ACHN (cell line): ENCODE measurements around the gene ZNF300.
A peak's percentile ranks its signal among the peaks of the same experiment; 100 is the strongest.
"Not testable (repeated sequence)": the region's sequence is repeated elsewhere in the genome, so short reads cannot be mapped to it uniquely, and the experiment has no call there.

ENCODE experiments used
- DNase-seq: peaks from one replicate; pipeline ENCODE4 v3.0.0-alpha.2; 2015
- in situ Hi-C: cut with HindIII; loops from 2 replicates; pipeline ENCODE4 v1.10.0; 2017; ENCODE audit warnings: low sequenced_read_pairs, low pct_ligation_motif_present, low pct_unique_long_range_greater_than_20kb

The ZNF300 gene

GRCh38 chr5:150904479-150905311, at the start of gene ZNF300:
Gene ZNF300, minus strand, starts transcription at chr5:150904980. Its CDS starts 1,825 bp downstream, at chr5:150903155.
- in situ Hi-C loops = no loop called here
- DNase-seq = peak; percentile 89

DNA sequence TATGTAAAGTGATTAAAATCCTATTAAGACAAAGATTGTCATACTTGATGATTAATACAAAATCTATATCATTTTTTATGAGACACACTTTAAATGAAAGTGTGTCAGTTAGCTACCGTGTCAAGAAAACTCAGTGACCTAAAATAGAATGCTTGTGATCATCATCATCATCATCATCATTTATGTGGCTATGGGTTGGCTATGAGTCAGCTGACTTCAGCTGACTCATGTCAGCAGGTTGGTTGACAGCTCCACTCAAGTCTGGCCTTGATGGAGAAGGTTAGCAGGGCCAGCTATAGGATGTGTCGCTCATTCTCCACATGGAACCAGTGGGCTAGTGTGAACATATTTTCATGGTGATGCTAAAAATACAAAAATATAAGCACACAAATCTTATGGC, 43.8 kb upstream of the ZNF300 start:
- in situ Hi-C loops = no loop called here
- no peak for DNase-seq

DNA sequence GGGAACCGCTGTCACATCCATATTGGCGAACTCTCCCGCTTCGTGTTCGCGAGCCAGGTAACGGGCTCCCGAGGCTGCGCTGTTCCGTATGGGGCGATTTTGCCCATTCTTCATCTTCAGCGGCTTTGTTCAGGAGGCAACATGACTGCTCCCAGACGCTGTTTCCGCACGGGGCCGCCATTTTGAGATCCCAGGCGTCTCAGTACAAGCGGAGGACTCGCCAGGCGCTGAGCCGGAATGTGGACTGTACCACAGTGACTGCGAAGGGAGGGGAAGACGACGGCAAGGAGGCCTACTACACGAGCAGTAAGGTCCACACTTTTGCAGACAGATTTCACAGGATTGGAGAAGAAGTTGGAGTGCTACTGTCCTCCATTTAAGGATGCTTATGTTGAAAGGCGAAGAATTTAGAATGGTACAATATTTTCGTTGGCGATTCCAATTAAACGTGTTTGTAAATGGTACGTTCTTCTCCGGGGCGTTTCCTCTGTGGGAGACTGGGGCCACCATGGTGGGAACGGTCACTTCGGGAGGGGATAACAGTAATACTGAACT, 41.6 kb upstream of the ZNF300 start:
- in situ Hi-C loops = no loop called here
- DNase-seq = no peak

DNA sequence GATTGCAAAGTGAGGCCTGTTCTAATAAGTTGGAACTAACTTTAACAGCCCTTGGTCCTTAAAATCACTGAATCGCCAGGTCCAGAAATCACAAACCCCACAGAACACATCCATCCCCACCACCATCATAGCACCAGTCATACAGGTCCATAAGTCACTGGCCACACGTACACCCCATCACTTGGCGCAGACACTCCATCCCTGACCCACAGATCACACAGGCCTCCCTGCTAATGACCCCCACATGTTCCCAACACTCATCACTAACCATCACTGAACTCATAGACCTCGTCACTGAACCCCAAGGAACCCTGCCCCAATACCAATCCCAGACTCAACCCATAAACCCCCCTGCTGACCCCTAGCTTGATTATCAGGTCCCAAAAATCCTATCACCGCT, 41.2 kb upstream of the ZNF300 start:
- in situ Hi-C loops = no loop called here
- DNase-seq = no peak

- no peak for DNase-seq
- in situ Hi-C loops = no loop called here
These were observed 40.7 kb upstream of the ZNF300 start for GRCh38 chr5:150945486-150945885.

GRCh38 chr5:150931368-150931965, 26.7 kb upstream of the ZNF300 start:
- in situ Hi-C loops = no loop called here
- DNase-seq = no peak

GRCh38 chr5:150918613-150919012, 13.8 kb upstream of the ZNF300 start:
- DNase-seq = no peak
- in situ Hi-C loops = no loop called here

GRCh38 chr5:150912312-150912814, 7.6 kb upstream of the ZNF300 start:
- in situ Hi-C loops = no loop called here

GRCh38 chr5:150905312-150905683, 518 bp upstream of the ZNF300 start:
- in situ Hi-C loops = no loop called here
- DNase-seq = no peak

More at GRCh38 chr5:150912312-150912814, 7.6 kb upstream of the ZNF300 start:
- no peak for DNase-seq

GRCh38 chr5:150901446-150901845, 3.3 kb downstream of the ZNF300 start:
- no peak for DNase-seq
- in situ Hi-C loops = no loop called here

DNA sequence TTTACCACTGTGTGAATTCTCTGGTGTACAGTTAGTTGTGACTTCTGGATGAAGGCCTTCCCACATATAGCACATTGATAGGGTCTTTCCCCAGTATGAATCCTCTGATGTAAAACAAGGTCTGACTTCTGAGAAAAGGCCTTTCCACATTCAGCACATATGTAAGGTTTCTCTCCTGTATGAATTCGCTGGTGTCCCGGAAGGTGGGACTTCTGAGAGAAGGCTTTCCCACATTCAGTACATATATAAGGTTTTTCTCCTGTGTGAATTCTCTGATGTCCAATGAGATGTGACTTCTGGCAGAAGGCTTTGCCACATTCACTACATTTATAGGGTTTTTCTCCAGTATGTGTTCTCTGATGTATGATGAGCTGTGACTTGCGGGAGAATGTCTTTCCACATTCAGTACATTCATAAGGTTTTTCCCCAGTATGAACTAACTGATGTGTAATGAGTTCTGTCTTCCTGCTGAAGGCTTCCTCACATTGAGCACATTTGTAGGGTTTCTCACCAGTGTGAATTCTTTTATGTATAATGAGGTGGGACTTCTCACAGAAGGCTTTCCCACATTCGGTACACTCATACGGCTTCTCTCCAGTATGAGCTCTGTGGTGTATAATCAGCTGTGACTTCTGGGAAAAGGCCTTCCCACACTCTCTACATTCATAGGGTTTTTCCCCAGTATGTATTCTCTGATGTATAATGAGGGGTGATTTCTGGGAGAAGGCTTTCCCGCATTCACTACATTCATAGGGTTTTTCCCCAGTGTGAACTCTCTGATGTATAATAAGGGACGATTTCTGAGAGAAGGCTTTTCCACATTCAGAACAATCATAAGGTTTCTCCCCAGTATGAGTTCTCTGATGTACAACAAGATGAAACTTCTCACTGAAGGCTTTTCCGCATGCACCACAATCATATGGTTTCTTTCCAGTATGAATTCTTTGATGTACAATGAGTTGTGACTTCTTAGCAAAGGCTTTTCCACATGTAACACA, 9.1 kb downstream of the ZNF300 start:
- in situ Hi-C loops = no loop called here
- DNase-seq = no peak

GRCh38 chr5:150879358-150879757, 25.4 kb downstream of the ZNF300 start:
- no peak for DNase-seq
- in situ Hi-C loops = no loop called here

DNA sequence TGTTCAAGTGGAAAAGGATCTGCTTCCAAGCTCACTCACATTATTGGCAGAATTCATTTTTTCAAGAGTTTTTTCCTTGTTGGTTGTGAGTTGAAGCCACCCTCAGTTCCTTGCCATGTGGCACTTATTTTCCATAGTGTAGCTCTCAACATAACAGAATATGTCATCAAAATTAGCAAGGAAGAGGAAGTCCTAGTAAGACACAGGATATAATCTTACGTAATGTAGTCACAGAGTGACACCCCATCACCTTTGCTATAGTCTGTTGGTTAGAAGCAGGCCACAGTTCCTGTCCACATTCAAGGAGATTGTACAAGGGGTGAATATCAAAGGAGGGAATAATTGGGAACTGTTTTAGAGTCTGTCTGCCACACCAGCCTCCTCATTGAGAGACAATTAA, 42.7 kb downstream of the ZNF300 start:
- in situ Hi-C loops = no loop called here
- no peak for DNase-seq

DNA sequence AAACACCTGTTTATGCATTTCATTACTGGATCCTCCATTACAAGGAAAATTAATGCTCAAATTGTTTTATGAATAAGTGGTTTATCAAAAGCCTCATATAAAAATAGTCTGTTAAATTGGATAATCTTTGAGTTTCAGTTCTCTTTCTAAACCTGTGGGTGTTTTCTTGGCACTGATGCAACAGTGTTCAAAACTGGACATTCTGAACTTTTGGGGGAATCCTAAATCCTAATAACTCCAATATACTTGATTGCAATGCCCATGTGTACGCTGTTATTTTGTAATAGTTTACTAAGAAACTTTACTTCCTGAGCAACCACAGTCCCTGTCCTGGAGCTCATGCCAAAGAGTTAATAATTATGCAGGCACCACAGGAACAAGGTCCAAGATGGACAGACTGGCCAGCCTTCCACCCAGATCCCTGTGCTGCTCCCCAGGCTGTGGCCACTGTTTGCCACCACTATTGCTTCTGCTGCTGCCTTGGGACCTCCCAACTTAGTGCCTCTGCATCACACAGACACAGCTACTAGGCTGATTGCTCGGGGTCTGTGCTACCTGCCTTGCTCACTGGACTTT, 44.4 kb downstream of the ZNF300 start:
- no peak for DNase-seq
- in situ Hi-C loops = no loop called here

DNA sequence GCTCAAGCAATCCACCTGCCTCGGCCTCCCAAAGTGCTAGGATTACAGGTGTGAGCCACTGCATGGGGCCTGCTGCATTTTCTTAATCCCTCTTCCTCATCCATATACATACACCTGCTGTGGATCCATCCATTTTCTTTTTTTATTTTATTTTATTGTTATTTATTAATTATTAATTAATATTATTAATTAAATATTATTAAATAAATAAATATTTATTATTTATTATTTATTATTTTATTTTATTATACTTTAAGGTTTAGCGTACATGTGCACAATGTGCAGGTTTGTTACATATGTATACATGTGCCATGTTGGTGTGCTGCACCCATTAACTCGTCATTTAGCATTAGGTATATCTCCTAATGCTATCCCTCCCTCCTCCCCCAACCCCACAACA, 48.1 kb downstream of the ZNF300 start:
- in situ Hi-C loops, DNase-seq: not testable (repeated sequence)

- no peak for DNase-seq
These were observed 51.2 kb downstream of the ZNF300 start for GRCh38 chr5:150853561-150853960.

DNA sequence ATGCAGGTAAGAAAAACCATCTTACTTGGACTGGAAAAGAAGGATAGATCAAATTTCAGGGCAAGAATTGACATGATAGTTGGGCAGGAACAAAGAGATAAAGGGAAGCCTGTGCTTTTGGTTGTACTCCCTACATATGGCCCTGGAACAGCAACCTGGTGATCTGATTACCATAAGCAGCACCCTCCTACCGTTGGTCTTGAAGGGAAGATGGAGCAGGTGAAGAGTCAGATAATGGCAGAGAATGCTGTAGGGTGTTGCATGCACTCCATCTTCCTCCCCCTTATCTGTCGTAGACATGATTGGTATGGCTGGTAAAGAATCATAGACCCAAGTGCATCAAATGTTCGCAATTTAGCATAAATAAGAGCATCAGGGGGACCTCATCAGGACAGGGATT, 53.7 kb downstream of the ZNF300 start:
- in situ Hi-C loops = no loop called here
- DNase-seq = no peak

More at GRCh38 chr5:150853561-150853960, 51.2 kb downstream of the ZNF300 start:
- in situ Hi-C loops = no loop called here

DNA sequence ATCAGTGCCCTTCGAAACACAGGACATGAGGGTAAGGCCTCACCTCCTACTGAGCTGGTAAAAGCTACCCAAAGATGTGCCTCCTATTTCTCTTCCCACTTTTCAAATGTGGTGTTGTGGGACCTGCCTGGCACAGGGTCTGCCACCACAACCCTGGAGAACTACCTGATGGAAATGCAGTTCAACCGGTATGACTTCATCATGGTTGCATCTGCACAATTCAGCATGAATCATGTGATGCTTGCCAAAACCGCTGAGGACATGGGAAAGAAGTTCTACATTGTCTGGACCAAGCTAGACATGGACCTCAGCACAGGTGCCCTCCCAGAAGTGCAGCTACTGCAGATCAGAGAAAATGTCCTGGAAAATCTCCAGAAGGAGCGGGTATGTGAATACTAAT, 56.5 kb downstream of the ZNF300 start:
- in situ Hi-C loops = no loop called here
- no peak for DNase-seq
